Cardiac muscle cell (in vitro differentiated cells and primary cell): ENCODE results near the gene PTPRF. TPM values are rescaled to one million over a fixed set of nuclear protein-coding genes. Genes with fewer than 3 reads are reported as not detected.

ENCODE experiments used
- DNase-seq, 2 donors: peaks; one replicate each; pipeline versions ENCODE4 v3.0.0 to v3.0.0-alpha.2; 2010 to 2017; ENCODE audit warnings: low read depth in 1 of 2, low spot score in 1 of 2
- H3K27ac ChIP-seq: fragments of 200-600 bp; sonication (generic); 2 replicates; pipeline ENCODE4 v1.5.1; 2016
- H3K27me3 ChIP-seq: fragments of 200-600 bp; sonication (generic); 2 replicates; pipeline ENCODE4 v1.6.0; 2016; ENCODE audit warnings: control low read depth
- H3K36me3 ChIP-seq: fragments of 200-600 bp; sonication (generic); 2 replicates; pipeline ENCODE4 v1.5.1; 2016; ENCODE audit warnings: control low read depth
- H3K4me1 ChIP-seq: fragments of 200-600 bp; sonication (generic); 2 replicates; pipeline ENCODE4 v1.8.1; 2017; ENCODE audit warnings: low read depth, mild to moderate bottlenecking, mixed run types
- H3K4me3 ChIP-seq: fragments of 200-600 bp; sonication (generic); 2 replicates; pipeline ENCODE4 v1.5.1; 2016; ENCODE audit warnings: mild to moderate bottlenecking
- H3K9me3 ChIP-seq: fragments of 200-600 bp; sonication (generic); 2 replicates; pipeline ENCODE4 v1.5.1; 2017; ENCODE audit warnings: low read depth, mild to moderate bottlenecking, control low read depth
- CTCF ChIP-seq: IDR thresholded peaks from 2 replicates; pipeline ENCODE4 v1.5.1; 2012; ENCODE audit warnings: low read depth, mild to moderate bottlenecking, low read length
- polyA plus RNA-seq: library from polyadenylated mRNA; unstranded; fragments of >200 nt; fragmentation: Nextera tagmentation; extraction: Ambion mirVana; gene quantifications from 2 replicates; pipeline ENCODE4 v1.2.1, GENCODE V29; 2016
- total RNA-seq: library from RNA; depleted of rRNA; stranded (reverse); fragments of >200 nt; gene quantifications from 2 replicates; pipeline ENCODE4 v1.2.3, GENCODE V29; 2016

The PTPRF gene
- total and polyA plus RNA-seq, 2 experiments from 2014 or later, result 44.1 to 72.8 TPM

GRCh38 chr1:43522776-43523480 lies 7.8 kb upstream of the PTPRF start:
- Histone ChIP-seq H3K9me3 (no peaks in the 10 kb centered on the region), H3K4me3 (no peak overlapping the region), H3K27ac (no peak overlapping the region), H3K4me1 (peaks cover 6% of the 10 kb centered on the region), H3K27me3 (no peaks in the 10 kb centered on the region), H3K36me3 (no peaks in the 10 kb centered on the region)
- DNase-seq, result peak in 1 of 2 donors; percentile 47
- no peak for TF ChIP-seq CTCF

DNA sequence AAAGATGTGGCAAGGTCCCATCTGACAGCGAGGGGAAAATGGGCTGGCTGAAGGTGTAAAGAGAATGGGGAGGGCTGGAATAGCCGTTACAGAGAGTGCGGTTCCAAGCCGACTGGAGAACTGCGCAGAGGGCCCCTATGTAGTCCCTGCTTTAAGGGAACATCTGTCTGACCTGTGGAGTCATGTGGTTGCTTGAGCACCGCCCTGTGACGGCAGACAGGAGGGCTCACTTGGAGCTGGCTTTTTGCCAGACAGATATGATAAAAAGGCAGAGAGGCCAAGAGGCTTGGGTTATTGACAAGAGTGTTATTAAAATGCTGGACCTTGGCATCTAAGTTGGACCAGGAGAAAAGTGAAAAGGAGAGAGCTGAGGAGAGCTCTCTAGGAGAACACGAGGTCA lies 5.9 kb upstream of the PTPRF start:
- no peak for TF ChIP-seq CTCF
- no peaks in the 10 kb centered on the region for H3K9me3 ChIP-seq
- no peak for DNase-seq
- peaks cover 6% of the 10 kb centered on the region for H3K4me1 ChIP-seq
- no peak overlapping the region for H3K27ac ChIP-seq
- H3K27me3 ChIP-seq, result no peaks in the 10 kb centered on the region
- H3K4me3 ChIP-seq, result no peak overlapping the region
- H3K36me3 ChIP-seq, result no peaks in the 10 kb centered on the region

DNA sequence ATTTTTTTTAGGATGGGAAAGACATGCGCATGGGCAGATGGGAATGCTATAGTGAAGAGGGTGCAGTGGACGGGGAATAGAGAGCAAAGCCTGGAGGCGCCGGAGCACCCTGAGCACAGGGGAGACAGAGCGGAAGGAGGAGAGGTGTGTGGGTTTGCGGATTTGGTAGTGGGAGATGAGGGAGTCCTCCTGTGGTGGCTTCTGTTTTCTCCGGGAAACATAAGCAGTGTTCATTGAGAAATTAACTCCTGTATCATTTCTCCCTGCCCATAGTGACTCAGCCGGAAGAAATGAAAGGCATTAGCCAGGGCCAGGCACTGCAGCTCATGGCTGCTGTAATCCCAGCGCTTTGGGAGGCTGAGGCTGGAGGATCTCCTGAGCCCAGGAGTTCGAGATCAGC lies 4.7 kb upstream of the PTPRF start:
- no peak overlapping the region for H3K4me3 ChIP-seq
- no peak overlapping the region for H3K27ac ChIP-seq
- peak in 1 of 2 donors; percentile 77 for DNase-seq
- no peaks in the 10 kb centered on the region for H3K9me3 ChIP-seq
- H3K4me1 ChIP-seq, result peaks cover 13% of the 10 kb centered on the region
- no peaks in the 10 kb centered on the region for H3K27me3 ChIP-seq
- H3K36me3 ChIP-seq, result no peaks in the 10 kb centered on the region
- TF ChIP-seq CTCF, result no peak

- H3K36me3 ChIP-seq, result no peaks in the 10 kb centered on the region
- no peak overlapping the region for H3K4me3 ChIP-seq
Observed at GRCh38 chr1:43527111-43527878, 3.4 kb upstream of the PTPRF start.

DNA sequence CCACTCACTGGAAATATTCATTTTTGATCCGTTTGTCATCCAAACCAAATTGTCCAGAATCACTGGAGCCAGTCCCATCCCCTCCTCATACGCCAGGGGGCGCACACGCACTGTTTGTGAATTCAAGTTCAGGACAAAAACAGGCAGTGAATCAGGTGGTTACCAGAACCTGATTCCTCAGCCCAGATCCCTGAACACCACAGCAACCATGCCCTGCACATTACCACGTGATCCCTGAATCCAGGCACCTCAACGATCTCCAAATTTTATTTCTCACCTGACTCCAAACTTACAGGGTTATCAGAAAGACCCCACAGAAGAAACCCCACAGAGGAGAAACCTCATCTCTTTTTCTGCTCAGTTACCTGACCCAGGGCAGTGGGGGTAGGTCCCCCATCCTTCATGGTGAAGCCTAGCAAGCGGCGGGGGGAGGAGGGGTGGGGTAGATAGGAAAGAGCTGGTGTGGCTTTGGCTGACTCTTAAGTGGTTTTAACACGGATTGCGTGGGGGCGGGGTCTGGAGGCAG lies 1.4 kb upstream of the PTPRF start:
- Histone ChIP-seq H3K27ac (no peak overlapping the region), H3K9me3 (no peaks in the 10 kb centered on the region), H3K27me3 (no peaks in the 10 kb centered on the region), H3K36me3 (no peaks in the 10 kb centered on the region), H3K4me1 (peaks cover 22% of the 10 kb centered on the region), H3K4me3 (no peak overlapping the region)
- peak; percentile 90 to 91 for DNase-seq
- peak; percentile 96 for TF ChIP-seq CTCF

More at GRCh38 chr1:43527111-43527878, 3.4 kb upstream of the PTPRF start:
- Histone ChIP-seq H3K4me1 (peaks cover 19% of the 10 kb centered on the region), H3K9me3 (no peaks in the 10 kb centered on the region), H3K27ac (no peak overlapping the region), H3K27me3 (no peaks in the 10 kb centered on the region)
- TF ChIP-seq CTCF, result no peak
- DNase-seq, result no peak
